Stomach (tissue), 4 donors: ENCODE results near the gene CUL9.

Source experiments
- CTCF ChIP-seq, 7 experiments: fragments of 450-650 bp in 4 of 7; fragments of 200-600 bp in 3 of 7; sonication (generic) in 3 of 7; IDR thresholded peaks; one replicate each; pipeline ENCODE4 v1.5.1; 2016 to 2019; ENCODE audit warnings: antibody characterized with exemption in 7 of 7, control low read depth in 2 of 7, mild to moderate bottlenecking in 1 of 7
- EP300 ChIP-seq: sonication (generic); formaldehyde crosslinking; IDR thresholded peaks from one replicate; pipeline ENCODE4 v1.6.1; 2017; ENCODE audit warnings: antibody characterized with exemption
- POLR2AphosphoS5 ChIP-seq, 3 donors: sonication (generic); formaldehyde crosslinking; IDR thresholded peaks; one replicate each; pipeline ENCODE4 v1.6.1; 2016; ENCODE audit warnings: antibody characterized with exemption in 3 of 3

DNA sequence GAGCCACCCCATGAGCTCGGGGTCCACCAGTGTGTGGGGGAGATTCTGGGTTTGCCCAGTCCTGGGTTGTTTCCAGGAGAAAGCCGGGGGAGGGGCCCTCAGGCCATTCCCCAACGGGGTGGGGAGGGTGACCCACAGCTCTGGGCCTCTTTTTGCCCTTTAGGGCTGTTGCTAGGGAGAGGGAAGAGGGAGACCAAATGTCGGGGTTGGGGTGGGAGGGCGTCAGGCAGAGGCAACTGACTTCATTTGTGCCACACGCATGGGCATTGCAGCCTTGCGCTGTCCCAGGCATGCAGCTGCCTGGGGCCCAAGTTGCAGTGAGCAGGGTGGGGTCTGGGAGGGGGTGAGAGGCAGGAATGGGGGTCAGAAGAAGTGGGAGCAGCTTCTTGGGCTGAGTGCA, 1.9 kb upstream of the CUL9 start:
- no peak for TF ChIP-seq POLR2AphosphoS5 (IDR thresholded peaks at IDR 0.05)
- no peak for TF ChIP-seq CTCF (IDR thresholded peaks at IDR 0.05)
- TF ChIP-seq EP300: no peak
